Ovary (tissue), 9 donors: Measurements from ENCODE around the gene KIF11. TPM values are rescaled to one million over a fixed set of nuclear protein-coding genes. Genes with fewer than 3 reads are reported as not detected.

Source experiments
- DNase-seq, 5 donors: peaks; one replicate each; pipeline ENCODE4 v3.0.0-alpha.2; 2019 to 2020
- H3K27ac ChIP-seq, 2 donors: fragments of 200-600 bp; one replicate each; pipeline versions ENCODE4 v1.5.1 to v1.8.0; 2019 to 2022
- H3K27me3 ChIP-seq: fragments of 200-600 bp; one replicate; pipeline ENCODE4 v1.8.0; 2022
- H3K36me3 ChIP-seq: fragments of 200-600 bp; sonication (generic); one replicate; pipeline ENCODE4 v1.5.1; 2019
- H3K4me1 ChIP-seq: one replicate; pipeline ENCODE4 v1.8.1; 2013; ENCODE audit warnings: mild to moderate bottlenecking, moderate library complexity; ENCODE audit not compliant: insufficient read depth
- H3K4me3 ChIP-seq: fragments of 200-600 bp; sonication (generic); one replicate; pipeline ENCODE4 v1.5.1; 2017
- H3K9me3 ChIP-seq, 2 donors: fragments of 200-600 bp in 1 of 2; sonication (generic) in 1 of 2; one replicate each; pipeline versions ENCODE4 v1.5.1 to v1.8.1; 2013 to 2019; ENCODE audit warnings: mild to moderate bottlenecking in 1 of 2, moderate library complexity in 1 of 2
- CTCF ChIP-seq, 3 donors: fragments of 450-650 bp in 2 of 3; fragments of 200-600 bp in 1 of 3; IDR thresholded peaks; one replicate each; pipeline versions ENCODE4 v1.5.1 to v1.8.0; 2016 to 2022; ENCODE audit warnings: antibody characterized with exemption in 3 of 3, mild to moderate bottlenecking in 1 of 3
- EP300 ChIP-seq: sonication (generic); formaldehyde crosslinking; IDR thresholded peaks from one replicate; pipeline ENCODE4 v1.6.1; 2017; ENCODE audit warnings: antibody characterized with exemption
- POLR2A ChIP-seq: fragments of 450-650 bp; IDR thresholded peaks from one replicate; pipeline ENCODE4 v1.6.1; 2017; ENCODE audit warnings: antibody characterized with exemption, mild to moderate bottlenecking, moderate library complexity
- WGBS, 3 donors: extraction: QIAGEN DNeasy Blood & Tissue Kit in 1 of 3; methylation state at CpG; one replicate each; pipeline versions ENCODE4 v1.1.5 to v1.1.7; 2013 to 2017; 5-methylcytosine and 5-hydroxymethylcytosine counted together
- intact Hi-C, 4 donors: fragments of 100-400 bp; cut with DNase I; formaldehyde crosslinking; loops; one replicate each; pipeline versions ENCODE4 v1.11.0 to v1.15.1; 2022 to 2023
- polyA plus RNA-seq, 2 donors: library from polyadenylated mRNA; stranded (reverse); fragments of 200-250 nt in 1 of 2; fragments of 350-450 nt in 1 of 2; fragmentation: Illumina TruSeq in 1 of 2; extraction: RNeasy Lipid Tissue Mini Kit (QIAGEN cat#74804) in 1 of 2; gene quantifications; one replicate each; pipeline ENCODE4 v1.2.3, GENCODE V29; 2013 to 2014
- total RNA-seq, 7 donors: library from RNA; depleted of rRNA in 2 of 7; stranded (reverse); fragments of >200 nt in 2 of 7; fragmentation: NEBNext Ultra II Directional in 3 of 7; extraction: Animal tissue kit (Norgen Biotek cat#: 25700) in 3 of 7; gene quantifications; one replicate each; pipeline versions ENCODE4 v1.1.0 to v1.2.4, GENCODE V29; 2016 to 2023
- donor health status: DM: no; HTN: no; CAD: no; lungs with moderate emphysema.
- donor health status: DM: no; HTN: no; CAD: no.
- donor health status: Bipolar disorder and iron deficiency.
- donor health status: DM: yes; HTN: yes; CAD: no.
- donor health status: DM: no; HTN: no; CAD: no.
- donor health status: DM: yes; HTN: yes; CAD: no.

The KIF11 gene
- total and polyA plus RNA-seq, 9 donors: 0.23 to 2.3 (median 0.77) TPM

GRCh38 chr10:92591550-92592022, 1.3 kb upstream of the KIF11 start:
- Histone ChIP-seq H3K27ac (peak overlapping the region; percentile 58 to 88), H3K27me3 (no peaks in the 10 kb centered on the region), H3K4me1 (no peaks in the 10 kb centered on the region), H3K9me3 (no peaks in the 10 kb centered on the region), H3K4me3 (peak overlapping the region; percentile 67), H3K36me3 (no peaks in the 10 kb centered on the region)
- intact Hi-C loops: loop anchor here in 1 of 4 donors (2.0 kb wide), 1 partner anchor 17 kb away; the partner anchor contains the start of gene IDE
- peak; percentile 89 to 93 (median 90) for DNase-seq
- WGBS, 3 donors: 0 to 1% (median 1%) methylated on average over 38 of the region's 38 CpGs
- no peak for TF ChIP-seq EP300
- TF ChIP-seq CTCF (IDR thresholded peaks at IDR 0.05): no peak
- peak; percentile 79 for TF ChIP-seq POLR2A

- 8 to 12% (median 10%) methylated on average over 9 of the region's 9 CpGs for WGBS, 3 donors
- intact Hi-C loops: no loop called here
- H3K27ac ChIP-seq: no peak overlapping the region
Measured at GRCh38 chr10:92593619-92594588, 974 bp downstream of the KIF11 start.

GRCh38 chr10:92595505-92595904, 2.6 kb downstream of the KIF11 start:
- 92 to 95% (median 92%) methylated on average over 2 of the region's 2 CpGs for WGBS, 3 donors
- intact Hi-C loops: no loop called here
- no peak overlapping the region for H3K27ac ChIP-seq

More at GRCh38 chr10:92593619-92594588, 974 bp downstream of the KIF11 start:
- no peaks in the 10 kb centered on the region for H3K9me3 ChIP-seq
- no peaks in the 10 kb centered on the region for H3K27me3 ChIP-seq
- peak overlapping the region; percentile 67 for H3K4me3 ChIP-seq
- TF ChIP-seq CTCF (IDR thresholded peaks at IDR 0.05): no peak
- TF ChIP-seq POLR2A: no peak
- no peak for TF ChIP-seq EP300
- H3K36me3 ChIP-seq: no peaks in the 10 kb centered on the region
- H3K4me1 ChIP-seq: no peaks in the 10 kb centered on the region
- DNase-seq: no peak

DNA sequence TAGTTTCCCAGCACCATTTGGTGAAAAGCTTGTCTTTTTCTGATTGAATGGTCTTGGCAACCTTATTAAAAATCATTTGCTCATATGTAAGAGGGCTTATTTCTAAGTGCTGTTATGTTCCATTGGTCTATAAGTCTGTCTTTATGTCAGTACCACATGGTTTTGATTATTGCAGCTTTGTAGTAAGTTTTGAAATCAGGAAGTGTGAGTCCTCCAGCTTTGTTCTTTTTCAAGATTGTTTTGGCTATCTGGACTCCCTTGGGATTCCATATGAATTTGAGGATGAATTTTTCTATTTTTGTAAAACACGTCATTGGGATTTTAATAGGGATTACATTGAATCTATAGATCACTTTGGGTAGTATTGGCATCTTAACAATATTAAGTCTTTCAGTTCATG, 5.4 kb downstream of the KIF11 start:
- Histone ChIP-seq H3K4me3 (no peak overlapping the region), H3K27ac (no peak overlapping the region), H3K27me3 (no peaks in the 10 kb centered on the region), H3K36me3 (no peaks in the 10 kb centered on the region), H3K4me1 (no peaks in the 10 kb centered on the region), H3K9me3 (no peaks in the 10 kb centered on the region)
- no peak for DNase-seq
- no peak for TF ChIP-seq EP300
- TF ChIP-seq POLR2A: no peak
- TF ChIP-seq CTCF (IDR thresholded peaks at IDR 0.05): no peak
- intact Hi-C loops: no loop called here
- WGBS, 3 donors: 79 to 96% (median 89%) methylated on average over 1 of the region's 1 CpG

More at GRCh38 chr10:92595505-92595904, 2.6 kb downstream of the KIF11 start:
- H3K9me3 ChIP-seq: no peaks in the 10 kb centered on the region
- H3K4me3 ChIP-seq: no peak overlapping the region
- H3K27me3 ChIP-seq: no peaks in the 10 kb centered on the region
- no peaks in the 10 kb centered on the region for H3K4me1 ChIP-seq
- TF ChIP-seq EP300 (no peak), POLR2A (no peak)
- H3K36me3 ChIP-seq: no peaks in the 10 kb centered on the region
- DNase-seq: no peak

- TF ChIP-seq POLR2A: no peak
- no peak for TF ChIP-seq EP300
- no peak for TF ChIP-seq CTCF (IDR thresholded peaks at IDR 0.05)
- intact Hi-C loops: no loop called here
Measured at GRCh38 chr10:92604841-92605240, 11.9 kb downstream of the KIF11 start.

More at GRCh38 chr10:92604841-92605240, 11.9 kb downstream of the KIF11 start:
- H3K4me3 ChIP-seq: no peak overlapping the region
- no peak for DNase-seq
- no peak overlapping the region for H3K27ac ChIP-seq
- no peaks in the 10 kb centered on the region for H3K36me3 ChIP-seq
- no peaks in the 10 kb centered on the region for H3K9me3 ChIP-seq
- H3K27me3 ChIP-seq: no peaks in the 10 kb centered on the region
- WGBS, 3 donors: 90 to 96% (median 92%) methylated on average over 2 of the region's 2 CpGs
- H3K4me1 ChIP-seq: no peaks in the 10 kb centered on the region
